ENCODE results near the gene RBM22. TPM values are rescaled to one million over a fixed set of nuclear protein-coding genes. Genes with fewer than 3 reads are reported as not detected.

Gene RBM22
- total RNA-seq, 1 donor from 2014 or later, result 17.1 TPM

- DNase-seq (ENCODE audit: low read depth in 2 of 2), result no peak
Measured at GRCh38 chr5:150653145-150653761, 47.6 kb downstream of the RBM22 start.

GRCh38 chr5:150651924-150652671, 48.8 kb downstream of the RBM22 start:
- no peak for DNase-seq (ENCODE audit: low read depth in 2 of 2)

GRCh38 chr5:150651382-150651781, 49.5 kb downstream of the RBM22 start:
- DNase-seq (ENCODE audit: low read depth in 2 of 2), result no peak

- DNase-seq (ENCODE audit: low read depth in 2 of 2), result no peak
Measured at GRCh38 chr5:150650021-150651006, 50.5 kb downstream of the RBM22 start.

GRCh38 chr5:150649108-150650020, 51.5 kb downstream of the RBM22 start:
- no peak for DNase-seq (ENCODE audit: low read depth in 2 of 2)

GRCh38 chr5:150648294-150649107, 52.4 kb downstream of the RBM22 start:
- no peak for DNase-seq (ENCODE audit: low read depth in 2 of 2)

- DNase-seq (ENCODE audit: low read depth in 2 of 2), result no peak
Measured at GRCh38 chr5:150647275-150648251, 53.3 kb downstream of the RBM22 start.

GRCh38 chr5:150645070-150645700, 55.7 kb downstream of the RBM22 start:
- DNase-seq (ENCODE audit: low read depth in 2 of 2), result peak in 1 of 2 donors; percentile 58

- peak in 1 of 2 donors; percentile 30 for DNase-seq (ENCODE audit: low read depth in 2 of 2)
Measured at GRCh38 chr5:150644514-150644913, 56.3 kb downstream of the RBM22 start.

- no peak for DNase-seq (ENCODE audit: low read depth in 2 of 2)
Measured at GRCh38 chr5:150644058-150644457, 56.8 kb downstream of the RBM22 start.

GRCh38 chr5:150642991-150643710, 57.7 kb downstream of the RBM22 start:
- no peak for DNase-seq (ENCODE audit: low read depth in 2 of 2)

- DNase-seq (ENCODE audit: low read depth in 2 of 2), result peak; percentile 82 to 85
Measured at GRCh38 chr5:150642567-150642927, 58.3 kb downstream of the RBM22 start.

- DNase-seq (ENCODE audit: low read depth in 2 of 2), result no peak
Measured at GRCh38 chr5:150641824-150642566, 58.9 kb downstream of the RBM22 start.

GRCh38 chr5:150641006-150641570, 59.8 kb downstream of the RBM22 start:
- DNase-seq (ENCODE audit: low read depth in 2 of 2), result peak; percentile 92 to 96
